IgD-negative memory B cell (primary cell): ENCODE results near the gene YJU2. TPM values are rescaled to one million over a fixed set of nuclear protein-coding genes. Genes with fewer than 3 reads are reported as not detected.
A peak's percentile ranks its signal among the peaks of the same experiment; 100 is the strongest.

Experiments used
- H3K27ac Mint-ChIP-seq, 3 donors: one replicate each; pipeline ENCODE4 v1.8.0; 2020 to 2022; ENCODE audit warnings: mild to moderate bottlenecking in 3 of 3, mixed read lengths in 3 of 3, moderate library complexity in 1 of 3
- H3K27me3 Mint-ChIP-seq: one replicate; pipeline ENCODE4 v1.8.0; 2021; ENCODE audit warnings: mixed read lengths
- H3K36me3 Mint-ChIP-seq: one replicate; pipeline ENCODE4 v1.8.0; 2020; ENCODE audit warnings: mild to moderate bottlenecking, mixed read lengths
- H3K4me1 Mint-ChIP-seq, 3 donors: one replicate each; pipeline ENCODE4 v1.8.0; 2020 to 2022; ENCODE audit warnings: mixed read lengths in 3 of 3, mild to moderate bottlenecking in 1 of 3
- H3K4me3 Mint-ChIP-seq, 4 donors: one replicate each; pipeline ENCODE4 v1.8.0; 2020 to 2022; ENCODE audit warnings: mild to moderate bottlenecking in 4 of 4, mixed read lengths in 4 of 4, moderate library complexity in 3 of 4
- H3K9me3 Mint-ChIP-seq, 3 donors: one replicate each; pipeline ENCODE4 v1.8.0; 2020 to 2021; ENCODE audit warnings: mixed read lengths in 3 of 3, mild to moderate bottlenecking in 1 of 3
- polyA plus RNA-seq: library from polyadenylated mRNA; unstranded; fragments of 300-500 nt; fragmentation: Illumina TruSeq; gene quantifications from one replicate; pipeline ENCODE4 v1.2.3, GENCODE V29; 2021

The YJU2 gene
- 45.6 TPM for polyA plus RNA-seq

GRCh38 chr19:4246767-4247593 is at the start of gene YJU2:
TSS of gene YJU2 (plus strand) at chr19:4247080. CDS start at chr19:4247147, 67 bp downstream.
- peaks cover 3 to 12% (median 9%) of the 10 kb centered on the region in 3 donors for H3K4me1 Mint-ChIP-seq
- peak within 1 kb of the TSS; percentile 92 to 100 (median 100) for H3K27ac Mint-ChIP-seq
- peaks cover 2 to 3% (median 3%) of the 10 kb centered on the region in 3 donors for H3K9me3 Mint-ChIP-seq
- H3K36me3 Mint-ChIP-seq, result peaks cover 12% of the 10 kb centered on the region
- peak within 1 kb of the TSS; percentile 88 to 99 (median 98) for H3K4me3 Mint-ChIP-seq
- no peaks in the 10 kb centered on the region for H3K27me3 Mint-ChIP-seq

GRCh38 chr19:4197228-4197624 is 49.7 kb upstream of the YJU2 start:
- Mint-ChIP-seq H3K9me3 (peaks cover 0 to 4% (median 3%) of the 10 kb centered on the region in 3 donors), H3K27me3 (peaks cover 55% of the 10 kb centered on the region), H3K27ac (peak overlapping the region in 2 of 3 donors; percentile 87 to 96), H3K36me3 (peaks cover 1% of the 10 kb centered on the region), H3K4me3 (peak overlapping the region in 1 of 4 donors; percentile 27), H3K4me1 (peaks cover 0 to 15% (median 9%) of the 10 kb centered on the region in 3 donors)

GRCh38 chr19:4197625-4198466 is 49.0 kb upstream of the YJU2 start:
- H3K36me3 Mint-ChIP-seq, result peaks cover 1% of the 10 kb centered on the region
- peaks cover 55% of the 10 kb centered on the region for H3K27me3 Mint-ChIP-seq
- H3K4me3 Mint-ChIP-seq, result no peak overlapping the region
- peaks cover 0 to 15% (median 10%) of the 10 kb centered on the region in 3 donors for H3K4me1 Mint-ChIP-seq
- H3K9me3 Mint-ChIP-seq, result peaks cover 0 to 4% (median 3%) of the 10 kb centered on the region in 3 donors
- peak overlapping the region in 2 of 3 donors; percentile 72 to 96 for H3K27ac Mint-ChIP-seq

- Mint-ChIP-seq H3K27ac (peak overlapping the region in 2 of 3 donors; percentile 53 to 92), H3K9me3 (peaks cover 0 to 4% (median 3%) of the 10 kb centered on the region in 3 donors), H3K4me1 (peaks cover 0 to 15% (median 8%) of the 10 kb centered on the region in 3 donors), H3K36me3 (peaks cover 1% of the 10 kb centered on the region), H3K4me3 (peak overlapping the region in 1 of 4 donors; percentile 19), H3K27me3 (peaks cover 51% of the 10 kb centered on the region)
These were observed 48.3 kb upstream of the YJU2 start for GRCh38 chr19:4198467-4199126.

- Mint-ChIP-seq H3K36me3 (no peaks in the 10 kb centered on the region), H3K4me1 (peaks cover 5 to 18% (median 12%) of the 10 kb centered on the region in 3 donors), H3K27ac (no peak overlapping the region), H3K4me3 (no peak overlapping the region), H3K9me3 (peaks cover 0 to 4% (median 3%) of the 10 kb centered on the region in 3 donors), H3K27me3 (peaks cover 46% of the 10 kb centered on the region)
These were observed 47.1 kb upstream of the YJU2 start for GRCh38 chr19:4199699-4200293.

- Mint-ChIP-seq H3K9me3 (peaks cover 0 to 4% (median 3%) of the 10 kb centered on the region in 3 donors), H3K4me3 (no peak overlapping the region), H3K36me3 (no peaks in the 10 kb centered on the region), H3K4me1 (peaks cover 5 to 18% (median 12%) of the 10 kb centered on the region in 3 donors), H3K27me3 (peaks cover 34% of the 10 kb centered on the region), H3K27ac (peak overlapping the region in 2 of 3 donors; percentile 3 to 14)
These were observed 45.8 kb upstream of the YJU2 start for GRCh38 chr19:4200940-4201542.

- Mint-ChIP-seq H3K4me1 (peaks cover 5 to 18% (median 12%) of the 10 kb centered on the region in 3 donors), H3K9me3 (peaks cover 0 to 4% (median 3%) of the 10 kb centered on the region in 3 donors), H3K4me3 (no peak overlapping the region), H3K36me3 (no peaks in the 10 kb centered on the region), H3K27me3 (peaks cover 27% of the 10 kb centered on the region), H3K27ac (no peak overlapping the region)
These were observed 45.1 kb upstream of the YJU2 start for GRCh38 chr19:4201798-4202197.

GRCh38 chr19:4206818-4207484 is 39.9 kb upstream of the YJU2 start:
- peak overlapping the region in 1 of 3 donors; percentile 57 for H3K27ac Mint-ChIP-seq
- H3K4me1 Mint-ChIP-seq, result peaks cover 4 to 5% (median 5%) of the 10 kb centered on the region in 3 donors
- H3K9me3 Mint-ChIP-seq, result no peaks in the 10 kb centered on the region
- no peak overlapping the region for H3K4me3 Mint-ChIP-seq
- peaks cover 6% of the 10 kb centered on the region for H3K27me3 Mint-ChIP-seq
- H3K36me3 Mint-ChIP-seq, result no peaks in the 10 kb centered on the region

- Mint-ChIP-seq H3K36me3 (no peaks in the 10 kb centered on the region), H3K9me3 (no peaks in the 10 kb centered on the region)
These were observed 38.3 kb upstream of the YJU2 start for GRCh38 chr19:4208385-4209094.

GRCh38 chr19:4210166-4210731 is 36.6 kb upstream of the YJU2 start:
- H3K27me3 Mint-ChIP-seq, result peaks cover 10% of the 10 kb centered on the region
- H3K27ac Mint-ChIP-seq, result no peak overlapping the region
- H3K36me3 Mint-ChIP-seq, result no peaks in the 10 kb centered on the region
- peaks cover 11 to 12% (median 11%) of the 10 kb centered on the region in 3 donors for H3K4me1 Mint-ChIP-seq
- no peaks in the 10 kb centered on the region for H3K9me3 Mint-ChIP-seq
- H3K4me3 Mint-ChIP-seq, result no peak overlapping the region

More at GRCh38 chr19:4208385-4209094, 38.3 kb upstream of the YJU2 start:
- peak overlapping the region in 1 of 4 donors; percentile 27 for H3K4me3 Mint-ChIP-seq
- peaks cover 4 to 5% (median 4%) of the 10 kb centered on the region in 3 donors for H3K4me1 Mint-ChIP-seq
- H3K27ac Mint-ChIP-seq, result no peak overlapping the region
- peaks cover 11% of the 10 kb centered on the region for H3K27me3 Mint-ChIP-seq

- H3K27ac Mint-ChIP-seq, result peak overlapping the region in 1 of 3 donors; percentile 84
- H3K9me3 Mint-ChIP-seq, result no peaks in the 10 kb centered on the region
- no peaks in the 10 kb centered on the region for H3K36me3 Mint-ChIP-seq
- peaks cover 11 to 14% (median 11%) of the 10 kb centered on the region in 3 donors for H3K4me1 Mint-ChIP-seq
- peak overlapping the region in 1 of 4 donors; percentile 56 for H3K4me3 Mint-ChIP-seq
- H3K27me3 Mint-ChIP-seq, result peaks cover 7% of the 10 kb centered on the region
These were observed 33.8 kb upstream of the YJU2 start for GRCh38 chr19:4213116-4213515.

- H3K27me3 Mint-ChIP-seq, result peaks cover 7% of the 10 kb centered on the region
- no peaks in the 10 kb centered on the region for H3K36me3 Mint-ChIP-seq
- H3K9me3 Mint-ChIP-seq, result no peaks in the 10 kb centered on the region
- no peak overlapping the region for H3K27ac Mint-ChIP-seq
- peaks cover 11 to 14% (median 11%) of the 10 kb centered on the region in 3 donors for H3K4me1 Mint-ChIP-seq
- peak overlapping the region in 1 of 4 donors; percentile 23 for H3K4me3 Mint-ChIP-seq
These were observed 31.1 kb upstream of the YJU2 start for GRCh38 chr19:4215807-4216206.
